Activated CD8-positive, alpha-beta memory T cell treated with anti-CD3 and anti-CD28 coated beads, Interleukin-2, amount 50 U/mL, for 4 hours (primary cell): ENCODE data around the gene LRP5.

Source experiments
- DNase-seq: peaks from one replicate; pipeline ENCODE4 v3.0.0-alpha.2; 2020

LRP5 gene

DNA sequence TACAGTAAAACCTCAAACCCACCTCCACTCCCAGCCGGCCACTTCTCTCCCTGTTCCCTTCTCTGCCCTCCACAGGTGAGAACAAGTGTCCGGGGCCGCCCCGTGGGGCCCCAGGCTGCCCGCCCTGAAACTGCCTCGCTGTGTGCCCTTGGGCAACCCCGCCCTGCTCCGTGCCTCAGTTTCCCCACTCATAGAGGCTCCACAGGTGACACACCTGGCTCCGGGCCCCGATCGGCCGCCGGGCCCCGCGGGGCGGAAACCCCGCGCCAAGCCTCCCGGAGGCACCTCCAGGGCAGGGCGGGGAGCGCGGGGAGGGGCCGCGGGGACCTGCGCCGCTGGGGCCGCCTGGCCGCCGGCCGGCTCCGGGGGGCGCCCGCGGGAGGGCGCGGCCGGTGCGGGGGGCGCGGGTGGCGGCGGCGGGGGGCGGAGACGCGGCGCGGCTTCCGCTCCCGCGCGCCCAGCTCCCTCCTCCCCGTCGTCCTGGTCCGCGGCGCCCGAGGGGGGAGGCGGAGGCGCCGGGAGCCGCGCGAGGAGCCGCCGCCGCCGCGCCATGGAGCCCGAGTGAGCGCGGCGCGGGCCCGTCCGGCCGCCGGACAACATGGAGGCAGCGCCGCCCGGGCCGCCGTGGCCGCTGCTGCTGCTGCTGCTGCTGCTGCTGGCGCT lies at the start of gene LRP5:
Gene LRP5, plus strand, starts transcription at position 475 of the 663 bp plus-strand sequence. Its CDS starts 124 bp downstream, at position 599.
- DNase-seq, result no peak

DNA sequence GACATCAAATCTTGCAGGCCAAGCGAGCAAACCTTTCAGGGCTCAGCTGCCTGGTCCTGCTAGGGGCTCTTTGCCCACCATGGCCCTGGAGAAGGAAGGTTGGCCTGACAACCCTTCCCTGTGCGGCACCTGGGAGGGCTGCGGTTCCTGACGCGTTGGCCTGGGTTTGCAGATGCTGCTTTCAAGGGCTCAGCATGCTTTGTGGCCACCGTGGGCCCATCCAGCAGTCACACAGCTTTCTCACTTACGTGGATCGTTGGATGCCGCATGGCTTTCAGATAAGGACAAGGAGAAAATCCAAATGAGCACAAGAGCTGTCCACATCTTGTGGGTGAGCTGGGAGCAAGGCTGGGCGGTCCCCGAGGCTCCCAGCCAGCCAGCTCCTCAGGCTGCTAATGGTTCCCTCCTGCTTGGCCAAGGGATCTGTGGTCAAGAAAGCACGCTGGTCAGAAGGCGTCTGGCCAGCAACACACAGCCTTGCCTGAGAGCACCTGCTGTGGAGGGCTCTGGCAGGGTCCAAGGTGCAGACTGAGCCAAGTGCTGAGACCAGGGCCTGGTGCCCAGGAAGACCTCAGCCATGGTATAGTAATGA lies 48.9 kb upstream of the LRP5 start:
- no peak for DNase-seq

DNA sequence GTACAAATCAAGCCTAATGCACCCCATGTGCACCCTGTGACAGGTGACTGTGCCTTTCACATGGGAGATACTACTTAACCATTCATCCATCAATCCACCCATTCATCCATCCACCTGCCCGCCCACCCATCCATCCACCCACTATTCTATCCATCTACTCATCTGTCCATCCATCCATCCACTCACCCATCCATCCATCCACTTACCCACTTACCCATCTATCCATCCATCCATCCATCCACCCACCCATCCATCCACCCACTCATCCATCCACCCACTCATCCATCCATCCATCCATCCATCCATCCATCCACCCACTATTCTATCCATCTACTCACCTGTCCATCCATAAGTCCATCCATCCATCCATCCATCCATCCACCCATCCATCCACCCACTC lies 48.1 kb upstream of the LRP5 start:
- DNase-seq, result no peak

DNA sequence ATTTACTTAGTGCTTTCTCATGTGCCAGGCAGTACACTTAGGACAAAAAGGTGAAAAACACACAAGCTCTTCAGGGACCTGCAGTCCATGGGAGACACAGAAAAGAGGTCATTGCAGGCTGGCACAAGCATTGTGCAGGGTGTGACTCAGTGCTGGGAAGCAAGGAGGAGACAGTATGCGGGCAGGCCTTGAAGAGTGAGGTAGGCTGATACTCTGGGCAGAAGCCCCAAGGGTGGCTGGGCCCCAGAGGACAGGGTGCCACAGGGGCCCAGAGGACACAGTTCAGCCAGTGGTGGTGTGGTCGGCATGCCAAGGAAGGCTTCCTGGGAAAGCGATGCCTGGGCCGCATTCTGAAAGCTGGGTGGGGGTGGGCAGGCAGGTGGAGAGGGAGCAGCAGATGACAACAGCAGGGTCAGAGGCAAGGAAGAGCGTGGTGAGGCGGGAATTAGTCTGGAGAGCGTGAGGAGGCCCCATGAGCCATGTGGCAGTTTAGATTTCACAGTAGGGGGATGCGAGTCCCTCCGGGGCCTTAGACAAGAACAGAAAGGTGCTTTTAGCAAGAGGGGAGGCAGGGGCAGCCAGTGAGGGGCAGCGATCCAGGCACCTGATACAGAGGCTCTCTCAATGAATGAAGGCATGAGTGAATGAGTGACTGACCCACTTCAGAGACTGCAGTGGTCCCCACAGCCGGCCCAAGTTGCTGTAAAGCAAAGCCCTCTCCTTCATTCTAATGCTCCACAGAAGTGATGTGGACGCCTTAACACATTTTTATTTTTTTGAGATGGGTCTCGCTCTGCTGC lies 47.5 kb upstream of the LRP5 start:
- DNase-seq, result no peak

DNA sequence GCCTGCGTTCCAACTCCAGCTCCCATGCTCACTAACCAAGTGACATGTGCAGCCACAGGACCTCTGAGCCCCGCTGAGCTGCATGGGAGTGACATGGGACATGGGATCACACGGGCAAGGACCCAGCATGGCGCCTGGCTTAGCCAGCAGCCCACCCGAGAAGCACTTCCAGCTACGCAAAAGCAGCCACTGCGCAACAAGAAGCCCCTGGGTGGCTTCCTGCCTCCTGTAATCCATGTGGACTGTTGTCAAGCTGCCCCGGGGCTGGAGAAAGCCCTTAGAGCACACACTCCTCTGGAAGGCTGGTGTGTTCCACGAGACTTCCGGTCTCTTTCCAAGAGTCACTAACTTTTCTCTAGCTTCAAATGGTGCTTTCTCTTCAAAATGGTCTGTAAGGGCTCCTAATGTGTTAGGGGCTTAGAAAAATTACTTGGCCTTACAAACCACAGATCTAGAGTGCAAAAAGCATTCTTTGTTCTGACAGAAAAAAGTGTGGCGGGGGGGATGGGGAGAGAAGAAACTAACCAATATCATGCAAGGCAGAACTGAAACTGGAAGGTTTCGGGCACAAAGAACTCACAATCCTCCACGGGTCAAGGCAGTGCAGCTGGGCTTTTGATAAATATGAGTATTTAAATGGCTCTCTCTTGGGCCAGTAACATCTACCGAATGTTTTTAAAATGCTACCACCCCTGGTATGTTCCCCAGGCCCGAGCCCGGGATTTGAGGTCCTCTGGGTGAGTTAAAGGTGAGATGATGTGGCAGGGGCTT lies 46.1 kb upstream of the LRP5 start:
- DNase-seq, result no peak

DNA sequence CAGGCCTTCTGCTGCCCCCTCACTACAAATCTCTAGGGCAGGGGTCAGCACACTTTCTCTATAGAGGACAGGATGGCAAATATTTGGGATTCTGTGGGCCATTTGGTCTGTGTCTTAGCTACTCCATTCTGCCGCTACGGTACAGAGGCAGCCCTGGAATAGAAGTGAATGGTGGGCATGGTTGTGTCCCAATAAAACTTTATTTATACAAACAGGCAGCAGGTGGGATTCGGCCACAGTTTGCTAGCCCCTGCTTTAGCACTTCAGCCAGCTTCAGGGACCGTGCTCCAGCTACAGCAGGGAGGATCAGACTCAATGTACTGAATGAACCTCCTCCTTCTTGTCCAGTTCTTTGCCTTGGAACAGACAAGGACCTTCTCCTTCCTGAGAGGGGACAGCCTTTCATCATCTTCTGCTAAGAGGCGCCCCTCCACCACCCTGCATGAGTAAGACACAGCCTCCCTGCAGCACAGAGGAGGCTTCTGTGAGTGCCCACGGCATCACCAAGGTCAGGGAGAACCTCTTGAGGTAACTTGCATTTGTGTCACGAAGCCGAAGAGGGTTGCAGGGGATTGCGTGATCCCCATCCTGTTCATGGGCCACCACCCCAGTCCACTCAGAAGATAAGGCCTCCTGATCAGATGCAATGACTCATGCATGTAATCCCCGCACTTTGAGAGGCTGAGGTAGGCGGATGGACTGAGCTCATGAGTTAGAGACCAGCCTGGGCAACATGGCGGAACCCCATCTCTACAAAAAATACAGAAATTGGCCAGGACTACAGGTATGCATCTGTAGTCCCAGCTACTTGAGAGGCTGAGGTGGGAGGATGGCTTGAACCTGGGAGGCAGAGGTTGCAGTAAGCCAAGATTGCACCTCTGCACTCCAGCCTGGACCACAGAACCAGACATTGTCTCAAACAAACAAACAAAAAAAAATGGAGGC lies 45.2 kb upstream of the LRP5 start:
- no peak for DNase-seq

DNA sequence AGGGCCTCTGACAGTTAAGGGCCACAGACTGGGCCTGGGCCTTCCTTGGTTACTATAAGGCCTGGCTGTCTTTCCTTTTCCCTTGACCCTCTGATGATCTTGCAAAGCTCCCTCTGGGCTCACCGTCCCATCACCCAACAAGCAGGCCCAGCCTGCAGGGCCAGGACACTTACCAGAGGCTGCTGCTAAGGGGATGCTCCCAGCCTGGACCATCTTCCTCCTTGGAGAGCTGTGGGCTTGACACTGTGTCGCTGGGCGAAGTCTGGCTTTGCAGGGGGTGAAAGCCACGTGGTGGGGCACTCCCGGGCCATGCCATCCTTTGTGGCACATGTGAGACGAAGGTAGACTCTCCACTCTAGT lies 44.5 kb upstream of the LRP5 start:
- DNase-seq, result no peak

DNA sequence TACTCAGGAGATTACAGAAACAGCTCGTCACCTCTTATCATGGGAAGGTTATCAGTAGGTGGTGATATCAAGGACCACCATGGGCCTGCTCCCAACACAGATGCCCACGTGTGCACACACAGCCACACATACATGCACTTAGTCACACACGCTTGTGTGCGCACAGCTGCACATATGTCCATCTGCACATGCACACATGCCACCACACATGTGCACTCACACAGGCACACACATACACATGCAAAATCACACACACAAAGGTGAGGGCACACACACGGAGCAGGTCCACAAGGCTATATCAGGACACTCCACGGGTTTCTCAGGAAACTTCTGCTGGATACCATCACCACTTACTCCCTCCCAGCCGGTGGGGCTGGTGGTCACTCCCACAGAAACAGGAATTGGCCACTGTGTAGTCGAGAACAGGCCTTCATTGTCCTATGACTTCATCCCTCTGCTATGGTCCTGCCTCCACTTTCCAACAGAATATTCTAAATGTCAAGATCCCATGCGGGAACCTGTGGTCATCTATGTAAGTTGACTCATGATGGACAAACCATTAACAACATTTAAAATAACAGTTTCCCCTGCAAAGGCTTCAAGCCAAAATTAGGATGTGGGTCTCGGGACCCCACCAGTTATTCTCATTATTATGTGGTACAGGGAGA lies 42.8 kb upstream of the LRP5 start:
- no peak for DNase-seq

DNA sequence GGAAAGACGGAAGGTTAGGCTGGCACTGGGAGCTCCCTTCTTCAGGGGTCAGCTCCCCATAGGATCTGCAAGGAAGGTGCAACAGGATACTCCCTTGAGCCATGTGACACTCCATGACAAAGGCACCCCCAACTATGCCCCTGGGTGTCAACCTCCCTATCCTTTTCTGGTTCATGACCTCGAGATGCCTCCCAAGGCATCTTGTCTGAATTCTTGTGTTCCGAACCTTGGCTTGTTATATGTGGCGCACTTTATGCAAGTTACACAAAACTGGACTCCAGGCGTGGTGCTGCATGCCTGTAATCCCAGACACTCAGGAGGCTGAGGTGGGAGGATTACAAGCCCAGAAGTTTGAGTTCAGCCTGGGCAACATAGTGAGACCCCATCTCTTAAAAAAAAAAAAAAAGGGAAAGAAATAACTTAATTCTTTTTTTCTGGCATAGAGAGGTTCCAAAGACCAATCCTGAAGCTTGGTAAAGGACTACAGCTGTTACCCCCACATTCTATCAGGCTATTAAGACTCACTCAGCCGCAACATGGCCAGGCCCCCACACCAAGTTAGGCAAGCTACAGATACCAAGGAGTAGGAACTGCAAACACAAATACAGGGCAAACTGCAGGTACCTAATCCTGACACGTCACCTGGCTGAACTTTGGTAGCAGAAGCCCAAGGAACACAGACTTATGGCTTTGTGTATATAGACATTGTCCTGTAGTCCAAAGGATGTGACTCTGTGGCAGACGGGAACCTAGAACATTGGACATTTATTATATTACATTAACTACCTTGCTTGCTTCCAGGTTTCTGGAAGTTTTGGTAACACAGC lies 42.0 kb upstream of the LRP5 start:
- DNase-seq, result no peak

DNA sequence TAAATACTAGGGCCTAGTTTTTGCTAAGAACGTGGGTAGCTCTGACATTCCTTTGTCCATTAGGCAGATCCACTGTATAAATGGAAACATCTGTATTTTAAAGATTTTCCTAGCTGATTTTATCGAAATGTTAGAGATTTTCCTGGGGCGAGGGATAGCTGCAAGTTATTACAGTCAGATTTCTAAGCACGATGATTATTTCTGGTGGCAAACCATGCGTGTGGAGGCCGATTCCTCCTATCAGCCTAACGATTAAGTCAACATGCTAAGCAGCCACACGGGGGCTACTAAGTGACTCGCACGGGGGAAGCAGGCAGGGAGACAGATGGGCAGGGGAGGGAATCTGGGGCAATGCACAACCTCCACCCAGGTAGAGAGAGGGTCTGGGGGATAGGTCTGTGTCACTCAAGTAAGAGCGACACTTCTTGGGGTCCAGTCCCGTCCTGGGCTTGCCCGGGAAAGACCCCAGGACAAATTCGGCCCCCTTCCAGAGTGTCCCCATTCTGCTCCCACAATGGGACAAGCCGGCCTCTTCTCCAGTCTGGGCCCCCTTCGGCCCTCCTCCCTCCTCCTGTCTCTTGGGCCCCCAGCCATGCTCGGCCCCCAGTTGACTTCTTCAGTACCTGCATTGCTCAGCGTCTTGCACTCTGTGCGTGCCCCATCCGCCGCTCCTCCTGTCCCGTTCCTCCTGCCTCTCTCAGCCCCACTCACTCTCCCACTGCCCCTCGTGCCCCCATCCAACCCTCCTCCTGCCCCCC lies 41.2 kb upstream of the LRP5 start:
- DNase-seq, result peak; percentile 59

DNA sequence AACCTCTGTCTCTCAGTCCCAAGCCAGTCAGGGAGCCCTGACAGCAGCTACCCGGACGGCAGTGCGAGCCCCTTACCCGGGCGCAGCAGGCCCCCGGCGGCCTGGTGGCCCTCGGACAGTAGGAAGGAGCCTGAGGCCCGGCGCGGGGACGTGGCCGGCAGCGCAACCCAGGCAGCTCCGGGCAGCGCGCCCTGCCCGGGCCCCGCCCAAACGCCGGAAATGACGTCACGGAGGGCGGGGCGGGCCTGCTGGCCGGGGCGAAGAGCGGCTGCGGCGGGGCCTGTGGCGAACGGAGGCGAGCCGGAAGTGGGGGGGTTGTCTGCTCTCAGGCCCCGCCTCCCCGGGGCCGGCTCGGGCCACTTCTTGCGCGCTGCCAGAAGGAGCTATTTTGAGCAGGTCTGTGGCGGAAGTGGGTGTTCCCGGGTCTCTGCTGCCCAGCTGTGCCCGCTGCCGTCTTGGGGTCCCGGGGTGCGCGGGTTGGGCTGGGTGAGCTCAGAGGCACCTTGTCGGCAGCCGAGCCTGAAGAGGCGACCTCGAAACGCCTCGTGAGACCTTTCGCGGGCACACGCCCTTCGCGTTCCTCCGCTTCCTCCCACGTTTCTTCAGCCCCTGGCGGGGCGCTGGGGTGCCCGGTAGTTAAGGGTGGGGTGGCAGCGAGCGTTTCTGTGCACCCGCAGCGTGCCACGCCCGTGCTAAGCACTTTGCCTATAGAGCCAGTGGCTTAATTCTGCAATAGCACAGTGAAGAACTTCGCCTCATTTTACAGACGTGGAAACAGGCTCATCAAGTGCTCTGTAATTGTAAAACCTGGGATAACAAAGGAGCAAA lies 40.4 kb upstream of the LRP5 start, which contains the start of gene C11orf24:
Gene C11orf24, minus strand, starts transcription at position 193 of the 828 bp plus-strand sequence. CDS start 8,206 bp downstream, outside the sequence.
- DNase-seq, result peak; percentile 93

DNA sequence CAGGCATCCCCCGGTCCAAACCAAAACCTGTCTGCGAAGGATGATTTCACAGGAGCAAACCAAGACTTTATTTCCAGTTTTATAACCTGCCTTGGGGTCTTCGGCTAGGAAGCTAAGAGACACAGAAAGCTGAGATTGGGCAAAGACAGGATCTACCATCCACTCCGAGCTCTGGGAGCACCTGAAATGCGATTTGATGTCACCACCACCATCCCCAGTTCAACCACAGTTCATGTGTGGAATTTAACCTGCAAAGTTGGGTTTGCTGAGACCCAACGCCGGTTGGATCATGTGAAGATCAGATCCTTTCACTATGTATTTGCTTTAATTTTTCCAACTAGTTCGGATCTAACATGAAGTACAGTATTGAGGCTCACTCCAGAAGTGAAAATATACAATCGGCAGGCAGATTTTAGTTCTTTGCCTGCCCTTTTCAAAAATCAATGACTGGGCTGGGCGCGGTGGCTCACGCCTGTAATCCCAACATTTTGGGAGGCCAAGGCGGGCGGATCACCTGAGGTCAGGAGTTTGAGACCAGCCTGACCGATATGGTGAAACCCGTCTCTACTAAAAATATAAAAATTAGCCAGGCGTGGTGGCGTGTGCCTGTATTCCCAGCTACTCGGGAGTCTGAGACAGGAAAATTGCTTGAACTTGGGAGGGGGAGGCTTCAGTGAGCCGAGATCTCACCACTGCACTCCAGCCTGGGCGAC lies 39.2 kb upstream of the LRP5 start:
- no peak for DNase-seq

DNA sequence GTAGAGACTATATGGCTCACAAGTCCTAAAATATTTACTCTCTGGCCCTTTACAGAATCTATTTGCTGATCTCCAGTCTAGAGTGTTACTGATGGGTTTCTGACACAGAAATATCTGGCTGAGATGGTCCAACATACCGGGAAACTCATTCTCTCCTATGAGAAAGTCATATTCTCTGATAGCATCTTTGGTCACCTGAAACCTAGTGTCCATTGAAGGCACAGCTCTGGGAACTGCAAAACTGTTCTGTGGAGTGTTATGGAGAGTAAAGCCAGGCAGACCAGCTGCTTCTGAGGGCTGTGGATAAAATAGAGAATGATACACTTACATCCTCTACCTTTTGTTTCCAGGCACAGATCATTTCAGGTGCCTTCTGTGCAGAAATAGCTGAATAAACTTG lies 38.1 kb upstream of the LRP5 start:
- no peak for DNase-seq

DNA sequence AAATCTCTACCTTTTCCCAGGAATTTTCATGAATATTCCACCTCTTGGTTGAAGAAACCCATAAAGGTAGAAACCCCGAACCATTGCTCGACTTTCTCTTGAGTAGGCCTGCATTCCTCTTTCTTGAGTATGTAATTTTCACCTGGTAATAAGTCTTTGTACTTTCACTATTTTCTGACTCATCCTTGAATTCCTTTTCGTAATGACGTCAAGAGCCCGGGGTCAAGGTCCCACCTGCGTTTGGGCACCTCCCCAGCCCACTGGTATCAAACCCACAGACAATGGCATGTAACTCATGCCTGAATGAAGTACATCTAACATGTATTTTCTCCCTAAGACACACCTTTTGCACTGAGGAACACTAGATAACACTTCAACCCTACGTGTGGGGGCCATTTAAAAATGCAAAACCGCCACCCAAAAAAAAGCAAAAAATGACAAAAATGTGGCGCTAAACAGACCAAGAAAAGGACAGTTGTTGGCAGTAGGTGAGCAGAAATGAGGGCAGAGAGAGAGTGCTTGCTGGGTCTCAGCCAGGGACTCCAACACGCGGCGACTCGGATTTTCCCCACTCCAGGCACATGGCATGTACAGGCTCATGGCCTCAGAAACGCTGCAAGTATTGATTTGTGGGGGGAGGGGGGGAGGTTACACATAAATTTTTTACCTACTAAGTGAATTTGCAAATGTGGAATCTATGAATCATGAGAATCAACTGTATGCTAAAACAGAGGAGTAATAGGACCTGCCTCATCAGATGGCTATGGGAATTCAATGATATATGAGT lies 36.5 kb upstream of the LRP5 start:
- no peak for DNase-seq

DNA sequence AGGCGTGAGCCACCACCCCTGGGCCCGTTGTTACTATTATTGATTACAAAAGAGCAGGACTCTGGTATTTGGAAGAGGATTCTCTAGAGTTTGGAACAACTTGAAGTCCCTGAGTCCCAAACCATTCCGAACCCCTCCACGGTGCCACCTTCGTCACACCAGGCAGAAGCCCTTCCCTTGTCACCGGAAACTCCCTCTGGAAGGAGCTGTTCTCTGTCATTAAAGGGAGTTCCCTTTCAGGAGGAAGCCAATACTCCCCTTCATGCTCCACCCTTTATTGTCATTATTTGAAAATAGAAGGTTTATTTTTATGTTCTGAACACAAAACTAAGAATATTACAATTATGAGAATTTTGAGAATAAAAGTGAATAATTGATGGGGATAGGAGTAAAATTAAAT lies 35.5 kb upstream of the LRP5 start:
- no peak for DNase-seq

DNA sequence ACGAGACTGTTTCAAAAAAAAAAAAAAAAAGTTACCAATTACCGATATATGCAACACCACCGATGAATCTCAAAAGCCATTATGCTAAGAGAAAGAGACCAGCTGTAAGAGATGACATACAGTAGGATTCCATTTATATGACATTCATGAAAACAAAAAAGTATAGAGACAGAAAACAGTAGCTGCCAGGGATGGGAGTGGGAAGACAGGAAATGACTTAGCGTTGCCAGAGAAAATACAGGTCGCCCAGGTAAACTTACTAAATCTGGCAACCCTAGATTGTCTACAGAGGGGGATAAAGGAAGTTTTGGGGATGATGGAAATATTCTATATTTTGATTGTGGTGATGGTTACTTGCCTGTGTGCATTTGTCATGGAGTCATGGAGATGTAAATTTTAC lies 32.7 kb upstream of the LRP5 start:
- no peak for DNase-seq

DNA sequence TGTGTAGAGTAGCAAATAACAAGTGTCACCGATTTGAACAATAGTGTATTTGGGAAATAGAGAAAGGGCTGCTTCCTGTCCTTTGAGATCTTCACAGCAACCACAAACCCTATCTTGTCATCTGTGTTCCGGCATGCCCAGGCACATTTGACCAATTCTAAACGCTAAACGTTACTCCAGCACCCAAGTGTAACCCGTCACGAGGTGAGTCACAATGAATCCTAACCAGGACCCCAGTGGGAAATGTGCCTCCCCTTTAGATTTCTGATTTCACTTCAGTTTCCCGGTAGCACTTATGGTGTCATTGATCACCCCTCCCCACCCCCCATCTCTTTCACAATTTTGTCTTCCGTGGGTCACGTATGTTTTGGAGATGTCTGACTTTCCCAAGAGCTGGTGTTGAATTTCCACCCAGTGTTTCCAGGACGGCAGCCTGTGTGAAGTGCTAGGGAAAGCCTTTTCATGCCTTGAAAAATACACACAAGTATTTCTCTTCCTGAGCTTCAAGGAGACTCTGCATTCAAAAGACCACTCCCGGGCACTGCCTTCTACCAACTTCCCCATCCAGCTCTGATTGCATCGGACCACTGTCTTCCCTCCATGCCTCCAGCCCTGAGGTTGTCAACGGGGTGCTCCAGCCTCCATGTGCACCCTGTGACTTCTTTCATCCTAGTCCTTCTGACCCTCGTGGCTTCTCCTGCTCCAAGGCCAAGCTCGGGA lies 30.1 kb upstream of the LRP5 start:
- DNase-seq, result no peak
